GM06990 (cell line): Measurements from ENCODE around the gene KCNS1.
"Not testable (repeated sequence)": the region's sequence is repeated elsewhere in the genome, so short reads cannot be mapped to it uniquely, and the experiment has no call there.

Experiments
- DNase-seq: peaks from one replicate; pipeline ENCODE4 v3.0.0-alpha.2; 2011; ENCODE audit not compliant: insufficient read length; ENCODE audit errors: extremely low read depth
- H3K27me3 ChIP-seq: replicated peaks from 2 replicates; pipeline ENCODE4 v1.6.0; 2011; ENCODE audit warnings: low read length; ENCODE audit not compliant: control insufficient read depth, insufficient read depth
- H3K36me3 ChIP-seq: 2 replicates; pipeline ENCODE4 v1.5.1; 2011; ENCODE audit warnings: low read length; ENCODE audit not compliant: control insufficient read depth, insufficient read depth
- H3K4me3 ChIP-seq: replicated peaks from 2 replicates; pipeline ENCODE4 v1.5.1; 2011; ENCODE audit warnings: low read depth, mild to moderate bottlenecking, control low read depth, low read length
- CTCF ChIP-seq: IDR thresholded peaks from 2 replicates; pipeline ENCODE4 v1.5.1; 2011; ENCODE audit warnings: low read length, control low read depth, mild to moderate bottlenecking, inconsistent platforms; ENCODE audit not compliant: insufficient read depth, poor library complexity, severe bottlenecking

KCNS1 gene

GRCh38 chr20:45100563-45101245 is at the start of gene KCNS1:
TSS of gene KCNS1 (minus strand) at chr20:45101127. CDS start at chr20:45099236, 1,891 bp downstream.
- Histone ChIP-seq H3K4me3 (no peak within 1 kb of the TSS), H3K27me3 (no peaks in the 10 kb centered on the region; the same call in none of the 2 replicates), H3K36me3 (no peaks in the 10 kb centered on the region)
- TF ChIP-seq CTCF, result no peak
- no peak for DNase-seq

GRCh38 chr20:45149062-45149461 is 48.1 kb upstream of the KCNS1 start:
- Histone ChIP-seq H3K4me3 (no peak overlapping the region), H3K27me3 (no peaks in the 10 kb centered on the region; the same call in 1 of the 2 replicates), H3K36me3 (no peaks in the 10 kb centered on the region)
- DNase-seq, result no peak
- no peak for TF ChIP-seq CTCF

GRCh38 chr20:45140836-45141235 is 39.9 kb upstream of the KCNS1 start:
- no peaks in the 10 kb centered on the region; the same call in none of the 2 replicates for H3K27me3 ChIP-seq
- DNase-seq, result no peak
- H3K36me3 ChIP-seq, result no peaks in the 10 kb centered on the region
- TF ChIP-seq CTCF, result no peak
- H3K4me3 ChIP-seq, result no peak overlapping the region

- not testable (repeated sequence) for H3K4me3 ChIP-seq, DNase-seq, H3K27me3 ChIP-seq, H3K36me3 ChIP-seq
Observed at GRCh38 chr20:45139733-45140375, 38.9 kb upstream of the KCNS1 start.

GRCh38 chr20:45138561-45139300 is 37.8 kb upstream of the KCNS1 start:
- TF ChIP-seq CTCF, result peak; percentile 93
- DNase-seq, result peak; percentile 53
- Histone ChIP-seq H3K4me3 (no peak overlapping the region), H3K36me3 (no peaks in the 10 kb centered on the region), H3K27me3 (no peaks in the 10 kb centered on the region; the same call in none of the 2 replicates)

GRCh38 chr20:45136911-45137310 is 36.0 kb upstream of the KCNS1 start:
- TF ChIP-seq CTCF, result no peak

More at GRCh38 chr20:45136911-45137310, 36.0 kb upstream of the KCNS1 start:
- DNase-seq, result no peak
- no peak overlapping the region for H3K4me3 ChIP-seq
- H3K27me3 ChIP-seq, result no peaks in the 10 kb centered on the region; the same call in 1 of the 2 replicates
- H3K36me3 ChIP-seq, result no peaks in the 10 kb centered on the region
